Lower lobe of right lung (tissue), 2 donors: ENCODE data around the gene NOXO1. TPM values are rescaled to one million over a fixed set of nuclear protein-coding genes. Genes with fewer than 3 reads are reported as not detected.

ENCODE experiments used
- ATAC-seq, 2 donors: fragments of 200-7000 bp; cut with Tn5 transposase; one replicate each; pipeline ENCODE4 v1.9.1; 2020 to 2022; ENCODE audit warnings: mild to moderate bottlenecking in 2 of 2, moderate library complexity in 2 of 2
- DNase-seq: peaks from one replicate; pipeline ENCODE4 v3.0.0-alpha.2; 2020
- H3K27ac ChIP-seq: fragments of 200-600 bp; one replicate; pipeline ENCODE4 v1.8.0; 2022
- H3K27me3 ChIP-seq: fragments of 200-600 bp; one replicate; pipeline ENCODE4 v1.8.0; 2022; ENCODE audit warnings: low read depth
- H3K36me3 ChIP-seq: fragments of 200-600 bp; one replicate; pipeline ENCODE4 v1.8.0; 2022; ENCODE audit warnings: mild to moderate bottlenecking
- H3K4me1 ChIP-seq: fragments of 200-600 bp; one replicate; pipeline ENCODE4 v1.8.0; 2022
- H3K4me3 ChIP-seq: fragments of 200-600 bp; one replicate; pipeline ENCODE4 v1.8.0; 2022; ENCODE audit warnings: mild to moderate bottlenecking
- H3K9me3 ChIP-seq: fragments of 200-600 bp; one replicate; pipeline ENCODE4 v1.8.0; 2022
- CTCF ChIP-seq: fragments of 200-600 bp; IDR thresholded peaks from one replicate; pipeline ENCODE4 v1.8.0; 2022; ENCODE audit warnings: antibody characterized with exemption, mild to moderate bottlenecking
- intact Hi-C: fragments of 100-400 bp; cut with DNase I; formaldehyde crosslinking; loops from one replicate; pipeline ENCODE4 v1.11.0; 2022
- total RNA-seq: library from RNA; stranded (reverse); fragmentation: NEBNext Ultra II Directional; extraction: Animal tissue kit (Norgen Biotek cat#: 25700); gene quantifications from one replicate; pipeline ENCODE4 v1.2.1, GENCODE V29; 2021
- donor health status: DM: no; HTN: yes; CAD: no; lungs with severe emphysema.

NOXO1 gene
- total RNA-seq, 1 donor from 2014 or later = 1.7 TPM

GRCh38 chr16:1973461-1974156 is 7.7 kb downstream of the NOXO1 start:
- ATAC-seq (no peak), DNase-seq (no peak)
- Histone ChIP-seq H3K27me3 (peaks cover 1% of the 10 kb centered on the region), H3K36me3 (peaks cover 45% of the 10 kb centered on the region), H3K9me3 (no peaks in the 10 kb centered on the region), H3K27ac (no peak overlapping the region), H3K4me3 (no peak overlapping the region), H3K4me1 (peaks cover 29% of the 10 kb centered on the region)
- intact Hi-C loops = no loop called here
- TF ChIP-seq CTCF = no peak

GRCh38 chr16:1972490-1972877 is 8.8 kb downstream of the NOXO1 start:
- DNase-seq (no peak), ATAC-seq (peak in 1 of 2 donors; percentile 11)
- H3K27ac ChIP-seq = peak overlapping the region; percentile 93

GRCh38 chr16:1971796-1972489 is 9.3 kb downstream of the NOXO1 start, which contains the start of gene TBL3:
TBL3 (plus strand) TSS chr16:1972053; CDS start chr16:1972165, 112 bp downstream.
- Histone ChIP-seq H3K27me3 (no peaks in the 10 kb centered on the region), H3K4me3 (peak within 1 kb of the TSS; percentile 100), H3K27ac (peak within 1 kb of the TSS; percentile 93), H3K4me1 (peaks cover 27% of the 10 kb centered on the region), H3K9me3 (no peaks in the 10 kb centered on the region), H3K36me3 (peaks cover 30% of the 10 kb centered on the region)
- intact Hi-C loops = no loop called here
- no peak for TF ChIP-seq CTCF
- peak; percentile 96 to 97 for ATAC-seq
- peak; percentile 95 for DNase-seq

More at GRCh38 chr16:1972490-1972877, 8.8 kb downstream of the NOXO1 start:
- peaks cover 35% of the 10 kb centered on the region for H3K36me3 ChIP-seq
- intact Hi-C loops = no loop called here
- H3K9me3 ChIP-seq = no peaks in the 10 kb centered on the region
- H3K4me3 ChIP-seq = peak overlapping the region; percentile 100
- TF ChIP-seq CTCF = no peak
- H3K4me1 ChIP-seq = peaks cover 27% of the 10 kb centered on the region
- H3K27me3 ChIP-seq = no peaks in the 10 kb centered on the region

- H3K9me3 ChIP-seq = no peaks in the 10 kb centered on the region
- no peak overlapping the region for H3K4me3 ChIP-seq
- ATAC-seq = no peak
- intact Hi-C loops = no loop called here
- H3K4me1 ChIP-seq = peaks cover 39% of the 10 kb centered on the region
- no peaks in the 10 kb centered on the region for H3K27me3 ChIP-seq
- H3K27ac ChIP-seq = no peak overlapping the region
- peaks cover 1% of the 10 kb centered on the region for H3K36me3 ChIP-seq
- TF ChIP-seq CTCF = no peak
- DNase-seq = no peak
Observed at GRCh38 chr16:1968146-1968953, 12.9 kb downstream of the NOXO1 start.

DNA sequence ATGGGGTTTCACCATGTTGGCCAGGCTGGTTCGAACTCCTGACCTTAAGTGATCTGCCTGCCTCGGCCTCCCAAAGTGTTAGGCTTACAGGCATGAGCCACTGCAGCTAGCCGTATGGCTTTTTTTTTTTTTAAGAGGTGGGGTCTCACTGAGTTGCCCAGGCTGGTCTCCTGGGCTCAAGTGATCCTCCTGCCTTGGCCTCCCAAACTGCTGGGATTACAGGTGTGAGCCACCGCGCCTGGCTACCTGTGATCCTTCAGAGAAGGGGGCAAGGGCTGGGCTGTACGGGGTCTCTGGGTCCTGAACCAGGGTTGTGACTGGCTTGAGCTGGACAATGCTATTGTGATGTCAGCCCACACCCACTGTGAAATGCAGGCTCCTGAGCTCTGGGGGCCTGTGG is 14.8 kb downstream of the NOXO1 start, which contains the start of gene RNF151:
Gene RNF151, plus strand, starts transcription at position 397 of the 400 bp plus-strand sequence. CDS start 26 bp downstream, outside the sequence.
- Histone ChIP-seq H3K27ac (peak within 1 kb of the TSS; percentile 98), H3K27me3 (no peaks in the 10 kb centered on the region), H3K9me3 (no peaks in the 10 kb centered on the region), H3K4me1 (peaks cover 35% of the 10 kb centered on the region), H3K36me3 (peaks cover 20% of the 10 kb centered on the region), H3K4me3 (peak within 1 kb of the TSS; percentile 92)
- ATAC-seq (no peak), DNase-seq (no peak)
- no peak for TF ChIP-seq CTCF
- intact Hi-C loops = no loop called here
